Sigmoid colon (tissue), 3 donors: Measurements from ENCODE around the gene PRTG.

ENCODE experiments used
- POLR2A ChIP-seq, 2 donors: fragments of 450-650 bp; IDR thresholded peaks; one replicate each; pipeline ENCODE4 v1.6.1; 2016; ENCODE audit warnings: antibody characterized with exemption in 2 of 2, mild to moderate bottlenecking in 2 of 2, moderate library complexity in 2 of 2
- TF ChIP-seq, protein P1 (sequence below), 4 experiments: fragments of 450-650 bp in 3 of 4; fragments of 200-600 bp in 1 of 4; IDR thresholded peaks; one replicate each; pipeline ENCODE4 v1.5.1; 2016 to 2019; ENCODE audit warnings: antibody characterized with exemption in 4 of 4, mild to moderate bottlenecking in 3 of 4, moderate library complexity in 2 of 4

DNA sequence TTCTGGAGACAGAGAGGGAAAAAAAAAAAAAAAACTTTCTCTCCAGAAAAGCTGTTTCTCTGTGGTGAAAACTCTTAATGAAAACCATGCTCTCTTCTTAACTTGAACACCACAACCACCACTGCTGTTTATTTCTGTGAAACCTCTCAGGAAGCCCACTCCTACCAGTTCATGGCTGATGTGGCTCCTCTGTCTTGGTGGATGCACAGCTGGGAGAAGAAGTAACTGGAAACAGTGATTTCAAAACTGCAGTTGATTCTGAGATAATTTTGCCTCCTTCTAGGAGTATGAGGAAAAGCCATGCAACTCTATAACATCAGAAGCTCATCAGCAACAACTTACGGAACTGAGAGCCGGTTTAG lies 114.6 kb downstream of the PRTG start:
- TF ChIP-seq, protein P1, sequence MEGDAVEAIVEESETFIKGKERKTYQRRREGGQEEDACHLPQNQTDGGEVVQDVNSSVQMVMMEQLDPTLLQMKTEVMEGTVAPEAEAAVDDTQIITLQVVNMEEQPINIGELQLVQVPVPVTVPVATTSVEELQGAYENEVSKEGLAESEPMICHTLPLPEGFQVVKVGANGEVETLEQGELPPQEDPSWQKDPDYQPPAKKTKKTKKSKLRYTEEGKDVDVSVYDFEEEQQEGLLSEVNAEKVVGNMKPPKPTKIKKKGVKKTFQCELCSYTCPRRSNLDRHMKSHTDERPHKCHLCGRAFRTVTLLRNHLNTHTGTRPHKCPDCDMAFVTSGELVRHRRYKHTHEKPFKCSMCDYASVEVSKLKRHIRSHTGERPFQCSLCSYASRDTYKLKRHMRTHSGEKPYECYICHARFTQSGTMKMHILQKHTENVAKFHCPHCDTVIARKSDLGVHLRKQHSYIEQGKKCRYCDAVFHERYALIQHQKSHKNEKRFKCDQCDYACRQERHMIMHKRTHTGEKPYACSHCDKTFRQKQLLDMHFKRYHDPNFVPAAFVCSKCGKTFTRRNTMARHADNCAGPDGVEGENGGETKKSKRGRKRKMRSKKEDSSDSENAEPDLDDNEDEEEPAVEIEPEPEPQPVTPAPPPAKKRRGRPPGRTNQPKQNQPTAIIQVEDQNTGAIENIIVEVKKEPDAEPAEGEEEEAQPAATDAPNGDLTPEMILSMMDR (IDR thresholded peaks at IDR 0.05), result no peak
- TF ChIP-seq POLR2A (IDR thresholded peaks at IDR 0.05), result no peak
